Measurements from ENCODE around the gene FAM222A.
A peak's percentile ranks its signal among the peaks of the same experiment; 100 is the strongest.

The FAM222A gene

GRCh38 chr12:109775172-109775881 is 61.7 kb downstream of the FAM222A start:
- no peak overlapping the region for H3K27ac ChIP-seq
- H3K36me3 ChIP-seq (ENCODE audit: insufficient read depth, low read length) = no peaks in the 10 kb centered on the region
- no peaks in the 10 kb centered on the region for H3K9me3 ChIP-seq (ENCODE audit: low read depth, low read length)
- TF ChIP-seq FOXP2 (optimal IDR thresholded peaks at IDR 0.05; ENCODE audit: control extremely low read depth, extremely low read length, insufficient read depth) = no peak
- peak; percentile 59 for DNase-seq (ENCODE audit: low read depth, low spot score)
- no peak overlapping the region for H3K9ac ChIP-seq (ENCODE audit: insufficient read length)
- H3K4me3 ChIP-seq = no peak overlapping the region

- Histone ChIP-seq H3K27ac (no peak overlapping the region), H3K4me3 (no peak overlapping the region), H3K9me3 (ENCODE audit: low read depth, low read length) (no peaks in the 10 kb centered on the region), H3K36me3 (ENCODE audit: insufficient read depth, low read length) (no peaks in the 10 kb centered on the region), H3K9ac (ENCODE audit: insufficient read length) (no peak overlapping the region)
- TF ChIP-seq EZH2 (IDR thresholded peaks at IDR 0.05) (no peak), POLR2AphosphoS5 (IDR thresholded peaks at IDR 0.05; ENCODE audit: borderline replicate concordance, low read depth, low read length) (no peak), FOXP2 (optimal IDR thresholded peaks at IDR 0.05; ENCODE audit: control extremely low read depth, extremely low read length, insufficient read depth) (no peak)
- no peak for DNase-seq (ENCODE audit: low read depth, low spot score)
Measured at GRCh38 chr12:109776624-109777023, 63.0 kb downstream of the FAM222A start.

GRCh38 chr12:109777544-109777943 is 63.9 kb downstream of the FAM222A start:
- no peak for TF ChIP-seq FOXP2 (optimal IDR thresholded peaks at IDR 0.05; ENCODE audit: control extremely low read depth, extremely low read length, insufficient read depth)
- TF ChIP-seq EZH2 (IDR thresholded peaks at IDR 0.05) = no peak
- TF ChIP-seq POLR2AphosphoS5 (IDR thresholded peaks at IDR 0.05; ENCODE audit: borderline replicate concordance, low read depth, low read length) = no peak
- H3K4me3 ChIP-seq = no peak overlapping the region
- peak; percentile 18 for DNase-seq (ENCODE audit: low read depth, low spot score)

GRCh38 chr12:109778684-109779083 is 65.1 kb downstream of the FAM222A start:
- H3K9me3 ChIP-seq (ENCODE audit: low read depth, low read length) = no peaks in the 10 kb centered on the region
- DNase-seq (ENCODE audit: low read depth, low spot score) = no peak
- TF ChIP-seq EZH2 (IDR thresholded peaks at IDR 0.05) = no peak
- no peak for TF ChIP-seq FOXP2 (optimal IDR thresholded peaks at IDR 0.05; ENCODE audit: control extremely low read depth, extremely low read length, insufficient read depth)
- TF ChIP-seq POLR2AphosphoS5 (IDR thresholded peaks at IDR 0.05; ENCODE audit: borderline replicate concordance, low read depth, low read length) = no peak
- no peak overlapping the region for H3K9ac ChIP-seq (ENCODE audit: insufficient read length)
- H3K4me3 ChIP-seq = no peak overlapping the region
- no peak overlapping the region for H3K27ac ChIP-seq
- no peaks in the 10 kb centered on the region for H3K36me3 ChIP-seq (ENCODE audit: insufficient read depth, low read length)

More at GRCh38 chr12:109777544-109777943, 63.9 kb downstream of the FAM222A start:
- Histone ChIP-seq H3K9ac (ENCODE audit: insufficient read length) (no peak overlapping the region), H3K27ac (no peak overlapping the region), H3K36me3 (ENCODE audit: insufficient read depth, low read length) (no peaks in the 10 kb centered on the region), H3K9me3 (ENCODE audit: low read depth, low read length) (no peaks in the 10 kb centered on the region)

GRCh38 chr12:109779382-109779781 is 65.8 kb downstream of the FAM222A start:
- H3K4me3 ChIP-seq = no peak overlapping the region
- no peak for DNase-seq (ENCODE audit: low read depth, low spot score)
- no peaks in the 10 kb centered on the region for H3K36me3 ChIP-seq (ENCODE audit: insufficient read depth, low read length)
- H3K27ac ChIP-seq = no peak overlapping the region
- no peak for TF ChIP-seq FOXP2 (optimal IDR thresholded peaks at IDR 0.05; ENCODE audit: control extremely low read depth, extremely low read length, insufficient read depth)
- TF ChIP-seq POLR2AphosphoS5 (IDR thresholded peaks at IDR 0.05; ENCODE audit: borderline replicate concordance, low read depth, low read length) = no peak
- no peak for TF ChIP-seq EZH2 (IDR thresholded peaks at IDR 0.05)
- H3K9ac ChIP-seq (ENCODE audit: insufficient read length) = no peak overlapping the region
- H3K9me3 ChIP-seq (ENCODE audit: low read depth, low read length) = no peaks in the 10 kb centered on the region

GRCh38 chr12:109781668-109782325 is 68.2 kb downstream of the FAM222A start:
- Histone ChIP-seq H3K36me3 (ENCODE audit: insufficient read depth, low read length) (no peaks in the 10 kb centered on the region), H3K27ac (no peak overlapping the region), H3K9me3 (ENCODE audit: low read depth, low read length) (no peaks in the 10 kb centered on the region), H3K4me3 (no peak overlapping the region), H3K9ac (ENCODE audit: insufficient read length) (no peak overlapping the region)
- TF ChIP-seq FOXP2 (optimal IDR thresholded peaks at IDR 0.05; ENCODE audit: control extremely low read depth, extremely low read length, insufficient read depth) (no peak), POLR2AphosphoS5 (IDR thresholded peaks at IDR 0.05; ENCODE audit: borderline replicate concordance, low read depth, low read length) (no peak), EZH2 (IDR thresholded peaks at IDR 0.05) (no peak)
- no peak for DNase-seq (ENCODE audit: low read depth, low spot score)

GRCh38 chr12:109782326-109782703 is 68.7 kb downstream of the FAM222A start:
- Histone ChIP-seq H3K36me3 (ENCODE audit: insufficient read depth, low read length) (no peaks in the 10 kb centered on the region), H3K4me3 (no peak overlapping the region), H3K9me3 (ENCODE audit: low read depth, low read length) (no peaks in the 10 kb centered on the region), H3K27ac (no peak overlapping the region), H3K9ac (ENCODE audit: insufficient read length) (no peak overlapping the region)
- no peak for DNase-seq (ENCODE audit: low read depth, low spot score)
- TF ChIP-seq FOXP2 (optimal IDR thresholded peaks at IDR 0.05; ENCODE audit: control extremely low read depth, extremely low read length, insufficient read depth) (no peak), POLR2AphosphoS5 (IDR thresholded peaks at IDR 0.05; ENCODE audit: borderline replicate concordance, low read depth, low read length) (no peak), EZH2 (IDR thresholded peaks at IDR 0.05) (no peak)

- Histone ChIP-seq H3K27ac (no peak overlapping the region), H3K9ac (ENCODE audit: insufficient read length) (no peak overlapping the region), H3K4me3 (no peak overlapping the region), H3K9me3 (ENCODE audit: low read depth, low read length) (no peaks in the 10 kb centered on the region), H3K36me3 (ENCODE audit: insufficient read depth, low read length) (no peaks in the 10 kb centered on the region)
- TF ChIP-seq EZH2 (IDR thresholded peaks at IDR 0.05) = no peak
- no peak for TF ChIP-seq POLR2AphosphoS5 (IDR thresholded peaks at IDR 0.05; ENCODE audit: borderline replicate concordance, low read depth, low read length)
- no peak for TF ChIP-seq FOXP2 (optimal IDR thresholded peaks at IDR 0.05; ENCODE audit: control extremely low read depth, extremely low read length, insufficient read depth)
- no peak for DNase-seq (ENCODE audit: low read depth, low spot score)
Measured at GRCh38 chr12:109783135-109783964, 69.7 kb downstream of the FAM222A start.
